Fibroblast of the aortic adventitia (primary cell): ENCODE data around the gene UQCC2. TPM values are rescaled to one million over a fixed set of nuclear protein-coding genes. Genes with fewer than 3 reads are reported as not detected.

ENCODE experiments used
- DNase-seq: peaks from one replicate; pipeline ENCODE4 v3.0.0-alpha.2; 2010; ENCODE audit warnings: low read depth
- H3K4me3 ChIP-seq: 2 replicates; pipeline ENCODE4 v1.5.1; 2011; ENCODE audit warnings: low read depth, mild to moderate bottlenecking, control low read depth, low read length, moderate library complexity
- CTCF ChIP-seq: IDR thresholded peaks from 2 replicates; pipeline ENCODE4 v1.5.1; 2011; ENCODE audit warnings: mild to moderate bottlenecking, low read length, control low read depth, inconsistent platforms; ENCODE audit not compliant: insufficient read depth
- total RNA-seq: library from RNA; depleted of rRNA; stranded (reverse); fragments of >200 nt; gene quantifications from 2 replicates; pipeline ENCODE4 v1.2.3, GENCODE V29; 2012; ENCODE audit warnings: low replicate concordance

UQCC2 gene
- total RNA-seq, 1 donor: 20.2 TPM

GRCh38 chr6:33732385-33732784, 20.9 kb upstream of the UQCC2 start:
- no peak overlapping the region for H3K4me3 ChIP-seq
- no peak for DNase-seq
- no peak for TF ChIP-seq CTCF

DNA sequence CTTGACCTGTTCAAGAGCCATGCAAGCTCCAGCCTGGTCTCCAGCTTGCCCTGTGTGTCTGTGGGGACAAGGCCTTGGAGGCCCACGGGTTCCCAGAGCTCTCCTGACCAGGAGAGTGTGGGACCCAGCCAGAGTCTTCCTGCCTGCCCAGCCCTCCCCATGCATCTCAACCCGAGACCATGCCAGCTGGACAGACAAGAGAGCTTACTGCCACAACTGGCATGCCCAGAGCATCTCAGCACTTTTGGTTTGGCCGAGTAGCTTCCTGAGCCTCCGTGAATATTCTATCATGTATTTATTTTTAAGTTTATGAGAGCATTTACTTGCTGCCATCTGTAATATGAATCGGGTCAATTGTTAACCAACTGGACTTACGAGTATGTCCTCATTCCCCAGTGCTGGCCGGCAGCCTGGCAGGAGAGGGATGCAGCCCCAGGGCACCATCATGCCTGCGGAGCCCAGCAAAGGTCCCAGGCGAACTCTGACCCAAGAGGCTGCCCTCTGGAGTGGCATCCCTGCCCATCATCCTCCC, 20.3 kb upstream of the UQCC2 start:
- DNase-seq: no peak
- no peak for TF ChIP-seq CTCF
- no peak overlapping the region for H3K4me3 ChIP-seq

DNA sequence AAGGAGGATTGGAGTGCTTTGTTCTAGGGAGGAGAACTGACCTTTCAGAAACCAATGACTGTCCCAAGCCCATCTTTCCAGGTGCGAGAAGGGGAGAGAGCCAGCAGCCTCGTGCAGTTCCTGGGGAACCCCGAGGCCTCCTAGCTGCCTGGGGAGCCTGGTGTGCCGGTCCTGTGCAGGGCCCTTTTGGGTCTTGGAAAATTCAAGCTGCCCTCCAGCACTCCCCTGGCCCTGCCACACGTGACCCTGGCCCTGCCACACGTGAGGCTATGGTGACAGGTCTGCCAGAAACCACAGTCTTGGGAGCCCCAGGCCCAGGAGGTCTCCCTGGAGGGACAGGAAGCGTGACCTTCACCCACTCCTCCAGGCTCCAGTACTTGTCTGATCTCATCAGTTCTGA, 19.5 kb upstream of the UQCC2 start:
- H3K4me3 ChIP-seq: no peak overlapping the region
- no peak for TF ChIP-seq CTCF

GRCh38 chr6:33730611-33731010, 19.1 kb upstream of the UQCC2 start:
- TF ChIP-seq CTCF: no peak
- no peak for DNase-seq
- H3K4me3 ChIP-seq: no peak overlapping the region

More for the DNA sequence above, 19.5 kb upstream of the UQCC2 start:
- DNase-seq: no peak

GRCh38 chr6:33729059-33729458, 17.6 kb upstream of the UQCC2 start:
- no peak overlapping the region for H3K4me3 ChIP-seq
- TF ChIP-seq CTCF: no peak

GRCh38 chr6:33728438-33728837, 16.9 kb upstream of the UQCC2 start:
- no peak for TF ChIP-seq CTCF
- no peak overlapping the region for H3K4me3 ChIP-seq
- no peak for DNase-seq

More at GRCh38 chr6:33729059-33729458, 17.6 kb upstream of the UQCC2 start:
- no peak for DNase-seq

- no peak for DNase-seq
- no peak for TF ChIP-seq CTCF
Measured at GRCh38 chr6:33727932-33728331, 16.4 kb upstream of the UQCC2 start.

More at GRCh38 chr6:33727932-33728331, 16.4 kb upstream of the UQCC2 start:
- H3K4me3 ChIP-seq: no peak overlapping the region
